Measurements from ENCODE around the gene SARDH. TPM values are rescaled to one million over a fixed set of nuclear protein-coding genes. Genes with fewer than 3 reads are reported as not detected.

The SARDH gene
- total and polyA plus RNA-seq, 2 of the 13 experiments (the other 11 are each of a cell fraction or from before 2014, with no cell fraction given): 11.6 to 34.9 TPM

- TF ChIP-seq SMAD1 (CRISPR knock-in tag; IDR thresholded peaks at IDR 0.05; ENCODE audit: borderline replicate concordance, low read depth): peak; percentile 81; the same call in 1 of the 2 replicates
- TF ChIP-seq ZNF761 (CRISPR knock-in tag; conservative IDR thresholded peaks at IDR 0.05): peak; percentile 90
- peak; percentile 40 for TF ChIP-seq YY1 (IDR thresholded peaks at IDR 0.05; ENCODE audit: insufficient read depth, insufficient replicate concordance, low read depth, low read length)
- TF ChIP-seq FIP1L1 (IDR thresholded peaks at IDR 0.05; ENCODE audit: borderline replicate concordance, insufficient read depth, low read depth, low read length): no peak
- peak; percentile 96 for TF ChIP-seq MTA1 (CRISPR knock-in tag; IDR thresholded peaks at IDR 0.05; ENCODE audit: borderline replicate concordance)
- no peak; the same call in 1 of the 2 replicates for TF ChIP-seq ZNF362 (CRISPR knock-in tag; IDR thresholded peaks at IDR 0.05; ENCODE audit: borderline replicate concordance)
- no peak for TF ChIP-seq RELA (CRISPR knock-in tag; IDR thresholded peaks at IDR 0.05)
- no peak for TF ChIP-seq ZNF672 (CRISPR knock-in tag; IDR thresholded peaks at IDR 0.05)
- no peak for TF ChIP-seq PHF20 (CRISPR knock-in tag; IDR thresholded peaks at IDR 0.05)
- 0 out of 2 replicates have a peak, but pooled peaks have one; percentile 8 for TF ChIP-seq ZNF3 (CRISPR knock-in tag; IDR thresholded peaks at IDR 0.05)
- 0 out of 2 replicates have a peak, but pooled peaks have one; percentile 44 for TF ChIP-seq BRF2 (CRISPR knock-in tag; IDR thresholded peaks at IDR 0.05)
- TF ChIP-seq HMG20A (CRISPR knock-in tag; IDR thresholded peaks at IDR 0.05; ENCODE audit: borderline replicate concordance): peak; percentile 57; the same call in 1 of the 2 replicates
- no peak for TF ChIP-seq GPN1 (CRISPR knock-in tag; IDR thresholded peaks at IDR 0.05; ENCODE audit: borderline replicate concordance)
- no peak for TF ChIP-seq ZNF766 (CRISPR knock-in tag; IDR thresholded peaks at IDR 0.05; ENCODE audit: borderline replicate concordance)
- peak; percentile 87 for TF ChIP-seq ZFY (CRISPR knock-in tag; IDR thresholded peaks at IDR 0.05)
- TF ChIP-seq AGO1 (IDR thresholded peaks at IDR 0.05; ENCODE audit: low read depth, low read length, poor library complexity, severe bottlenecking): no peak
- TF ChIP-seq ZFP90 (CRISPR knock-in tag; IDR thresholded peaks at IDR 0.05; ENCODE audit: borderline replicate concordance): no peak
- TF ChIP-seq ZSCAN25 (CRISPR knock-in tag; IDR thresholded peaks at IDR 0.05): peak; percentile 80
- TF ChIP-seq ZGPAT (CRISPR knock-in tag; IDR thresholded peaks at IDR 0.05): peak; percentile 82
- 0 out of 2 replicates have a peak, but pooled peaks have one; percentile 37 for TF ChIP-seq ZNF598 (CRISPR knock-in tag; IDR thresholded peaks at IDR 0.05; ENCODE audit: borderline replicate concordance)
- TF ChIP-seq ZNF296 (CRISPR knock-in tag; conservative IDR thresholded peaks at IDR 0.05): peak; percentile 78; the same call in 1 of the 2 replicates
- TF ChIP-seq YEATS2 (CRISPR knock-in tag; IDR thresholded peaks at IDR 0.05; ENCODE audit: borderline replicate concordance): no peak
- TF ChIP-seq FUBP1 (CRISPR knock-in tag; IDR thresholded peaks at IDR 0.05; ENCODE audit: borderline replicate concordance): no peak
Measured at GRCh38 chr9:133739408-133740280, 1.5 kb upstream of the SARDH start (continued).
